ENCODE data around the gene ZNF76.

DNA sequence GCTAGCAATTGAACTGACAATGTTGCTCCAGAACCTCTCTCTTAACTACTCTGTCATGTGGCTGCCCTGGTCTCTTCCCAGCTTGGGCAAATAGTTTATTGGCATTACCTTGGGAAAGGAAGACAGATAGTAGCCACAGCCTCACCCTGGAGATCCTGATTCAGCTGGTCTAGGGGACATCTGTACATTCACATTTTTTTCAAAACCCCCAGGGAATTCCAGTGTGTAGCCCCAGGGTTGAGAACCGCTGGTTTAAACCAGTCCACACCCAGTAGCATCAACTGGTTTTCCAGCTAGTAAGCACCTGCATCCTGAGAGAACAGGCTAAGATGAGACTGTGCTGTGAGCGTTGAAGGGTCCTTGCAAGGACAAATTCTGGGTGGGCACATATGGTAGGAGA is 36.1 kb upstream of the ZNF76 start:
- TF ChIP-seq, protein P1, sequence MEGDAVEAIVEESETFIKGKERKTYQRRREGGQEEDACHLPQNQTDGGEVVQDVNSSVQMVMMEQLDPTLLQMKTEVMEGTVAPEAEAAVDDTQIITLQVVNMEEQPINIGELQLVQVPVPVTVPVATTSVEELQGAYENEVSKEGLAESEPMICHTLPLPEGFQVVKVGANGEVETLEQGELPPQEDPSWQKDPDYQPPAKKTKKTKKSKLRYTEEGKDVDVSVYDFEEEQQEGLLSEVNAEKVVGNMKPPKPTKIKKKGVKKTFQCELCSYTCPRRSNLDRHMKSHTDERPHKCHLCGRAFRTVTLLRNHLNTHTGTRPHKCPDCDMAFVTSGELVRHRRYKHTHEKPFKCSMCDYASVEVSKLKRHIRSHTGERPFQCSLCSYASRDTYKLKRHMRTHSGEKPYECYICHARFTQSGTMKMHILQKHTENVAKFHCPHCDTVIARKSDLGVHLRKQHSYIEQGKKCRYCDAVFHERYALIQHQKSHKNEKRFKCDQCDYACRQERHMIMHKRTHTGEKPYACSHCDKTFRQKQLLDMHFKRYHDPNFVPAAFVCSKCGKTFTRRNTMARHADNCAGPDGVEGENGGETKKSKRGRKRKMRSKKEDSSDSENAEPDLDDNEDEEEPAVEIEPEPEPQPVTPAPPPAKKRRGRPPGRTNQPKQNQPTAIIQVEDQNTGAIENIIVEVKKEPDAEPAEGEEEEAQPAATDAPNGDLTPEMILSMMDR (IDR thresholded peaks at IDR 0.05; ENCODE audit: extremely low read depth in 1 of 2, insufficient read depth in 1 of 2, low read depth in 1 of 2, low read length in 2 of 2) = no peak
- no peak for TF ChIP-seq EZH2 (IDR thresholded peaks at IDR 0.05; ENCODE audit: borderline replicate concordance, low read depth, low read length, severe bottlenecking)
- no peak for TF ChIP-seq JUN (IDR thresholded peaks at IDR 0.05; ENCODE audit: borderline replicate concordance, insufficient read depth, insufficient read length, low read depth)
- TF ChIP-seq POLR2A (IDR thresholded peaks at IDR 0.05; ENCODE audit: low read depth, low read length) = no peak
- TF ChIP-seq POLR2AphosphoS5 (IDR thresholded peaks at IDR 0.05; ENCODE audit: insufficient read depth, low read depth, low read length) = no peak
- TF ChIP-seq, protein P2, sequence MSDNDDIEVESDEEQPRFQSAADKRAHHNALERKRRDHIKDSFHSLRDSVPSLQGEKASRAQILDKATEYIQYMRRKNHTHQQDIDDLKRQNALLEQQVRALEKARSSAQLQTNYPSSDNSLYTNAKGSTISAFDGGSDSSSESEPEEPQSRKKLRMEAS (IDR thresholded peaks at IDR 0.05; ENCODE audit: insufficient read depth, insufficient read length) = no peak
- no peak for TF ChIP-seq MYC (IDR thresholded peaks at IDR 0.05; ENCODE audit: low read depth, low read length)
- TF ChIP-seq GATA2 (IDR thresholded peaks at IDR 0.05; ENCODE audit: insufficient read depth, insufficient read length, low read depth, low read length) = no peak
- no peak for TF ChIP-seq FOS (IDR thresholded peaks at IDR 0.05; ENCODE audit: borderline replicate concordance, insufficient read depth, low read length)
